ENCODE measurements around the gene VILL. TPM values are rescaled to one million over a fixed set of nuclear protein-coding genes. Genes with fewer than 3 reads are reported as not detected.
"Not testable (repeated sequence)": the region's sequence is repeated elsewhere in the genome, so short reads cannot be mapped to it uniquely, and the experiment has no call there.

Gene VILL
- total RNA-seq, 1 donor from 2014 or later: 4.9 TPM

- Mint-ChIP-seq H3K4me1 (peaks cover 10% of the 10 kb centered on the region), H3K27ac (ENCODE audit: unreplicated experiment) (no peak overlapping the region), H3K36me3 (ENCODE audit: low read depth) (no peaks in the 10 kb centered on the region), H3K9me3 (no peaks in the 10 kb centered on the region), H3K4me3 (peak overlapping the region; percentile 45), H3K27me3 (ENCODE audit: low read depth) (peaks cover 17% of the 10 kb centered on the region)
- DNase-seq (ENCODE audit: low read depth, low spot score): no peak
- TF ChIP-seq CTCF (conservative IDR thresholded peaks at IDR 0.05): no peak
Measured at GRCh38 chr3:38032328-38032865, 41.8 kb downstream of the VILL start.

GRCh38 chr3:38033586-38033985 lies 43.0 kb downstream of the VILL start:
- H3K9me3 Mint-ChIP-seq; H3K4me1 Mint-ChIP-seq; H3K27ac Mint-ChIP-seq (ENCODE audit: unreplicated experiment); DNase-seq (ENCODE audit: low read depth, low spot score); H3K36me3 Mint-ChIP-seq (ENCODE audit: low read depth); H3K27me3 Mint-ChIP-seq (ENCODE audit: low read depth): not testable (repeated sequence)
- peak overlapping the region; percentile 42 for H3K4me3 Mint-ChIP-seq

GRCh38 chr3:38034335-38034734 lies 43.7 kb downstream of the VILL start:
- H3K27me3 Mint-ChIP-seq (ENCODE audit: low read depth): peaks cover 14% of the 10 kb centered on the region
- H3K36me3 Mint-ChIP-seq (ENCODE audit: low read depth); H3K27ac Mint-ChIP-seq (ENCODE audit: unreplicated experiment); H3K9me3 Mint-ChIP-seq; H3K4me1 Mint-ChIP-seq; H3K4me3 Mint-ChIP-seq; DNase-seq (ENCODE audit: low read depth, low spot score): not testable (repeated sequence)

GRCh38 chr3:38036286-38036685 lies 45.7 kb downstream of the VILL start:
- Mint-ChIP-seq H3K36me3 (ENCODE audit: low read depth) (no peaks in the 10 kb centered on the region), H3K9me3 (no peaks in the 10 kb centered on the region), H3K27ac (ENCODE audit: unreplicated experiment) (no peak overlapping the region), H3K4me3 (no peak overlapping the region), H3K27me3 (ENCODE audit: low read depth) (peaks cover 25% of the 10 kb centered on the region), H3K4me1 (peaks cover 16% of the 10 kb centered on the region)
- DNase-seq (ENCODE audit: low read depth, low spot score): no peak
- no peak for TF ChIP-seq CTCF (conservative IDR thresholded peaks at IDR 0.05)

GRCh38 chr3:38036906-38037305 lies 46.3 kb downstream of the VILL start:
- Mint-ChIP-seq H3K27me3 (ENCODE audit: low read depth) (peaks cover 26% of the 10 kb centered on the region), H3K27ac (ENCODE audit: unreplicated experiment) (no peak overlapping the region), H3K9me3 (no peaks in the 10 kb centered on the region), H3K4me1 (peaks cover 16% of the 10 kb centered on the region), H3K4me3 (peak overlapping the region; percentile 21), H3K36me3 (ENCODE audit: low read depth) (no peaks in the 10 kb centered on the region)
- no peak for DNase-seq (ENCODE audit: low read depth, low spot score)
- no peak for TF ChIP-seq CTCF (conservative IDR thresholded peaks at IDR 0.05)

- no peaks in the 10 kb centered on the region for H3K36me3 Mint-ChIP-seq (ENCODE audit: low read depth)
- H3K9me3 Mint-ChIP-seq: no peaks in the 10 kb centered on the region
- TF ChIP-seq CTCF (conservative IDR thresholded peaks at IDR 0.05): no peak
- H3K4me1 Mint-ChIP-seq: peaks cover 16% of the 10 kb centered on the region
- H3K4me3 Mint-ChIP-seq: peak overlapping the region; percentile 66
- H3K27ac Mint-ChIP-seq (ENCODE audit: unreplicated experiment): no peak overlapping the region
- peaks cover 30% of the 10 kb centered on the region for H3K27me3 Mint-ChIP-seq (ENCODE audit: low read depth)
- no peak for DNase-seq (ENCODE audit: low read depth, low spot score)
Measured at GRCh38 chr3:38038447-38038911, 47.9 kb downstream of the VILL start.
